SK-N-SH treated with all-trans-retinoic acid at 6 μM for 48 hours (cell line): Measurements from ENCODE around the gene JPH3.

Source experiments
- ATAC-seq: fragments of 200-7000 bp; cut with Tn5 transposase; 3 replicates; pipeline ENCODE4 v1.9.1; 2020; ENCODE audit warnings: mild to moderate bottlenecking, moderate library complexity
- BACH2 ChIP-seq: fragments of 250-450 bp; sonication (Bioruptor Pico); IDR thresholded peaks from 2 replicates; pipeline ENCODE4 v1.9.0; 2021; ENCODE audit warnings: mild to moderate bottlenecking, borderline replicate concordance
- CREB5 ChIP-seq: fragments of 250-450 bp; sonication (Bioruptor Pico); IDR thresholded peaks from 2 replicates; pipeline ENCODE4 v1.5.1; 2020; ENCODE audit warnings: low read depth, mild to moderate bottlenecking, moderate library complexity
- CSDC2 ChIP-seq: fragments of 250-450 bp; sonication (Bioruptor Pico); IDR thresholded peaks from 2 replicates; pipeline ENCODE4 v1.5.0; 2020; ENCODE audit warnings: mild to moderate bottlenecking, moderate library complexity
- CSRNP3 ChIP-seq: fragments of 250-450 bp; sonication (Bioruptor Pico); IDR thresholded peaks from 2 replicates; pipeline ENCODE4 v1.5.1; 2021; ENCODE audit warnings: mild to moderate bottlenecking, moderate library complexity
- GLIS3 ChIP-seq: fragments of 250-450 bp; sonication (Bioruptor Pico); IDR thresholded peaks from 2 replicates; pipeline ENCODE4 v1.5.0; 2020; ENCODE audit warnings: mild to moderate bottlenecking, moderate library complexity
- ISL1 ChIP-seq: fragments of 250-450 bp; sonication (Bioruptor Pico); IDR thresholded peaks from 2 replicates; pipeline ENCODE4 v2.1.2; 2022; ENCODE audit warnings: mild to moderate bottlenecking, moderate library complexity
- PATZ1 ChIP-seq: fragments of 250-450 bp; sonication (Bioruptor Pico); IDR thresholded peaks from 2 replicates; pipeline ENCODE4 v1.8.0; 2020; ENCODE audit warnings: mild to moderate bottlenecking, moderate library complexity, borderline replicate concordance
- POU6F1 ChIP-seq: fragments of 250-450 bp; sonication (Bioruptor Pico); IDR thresholded peaks from 2 replicates; pipeline ENCODE4 v1.8.0; 2021; ENCODE audit warnings: low read depth, mild to moderate bottlenecking, moderate library complexity, borderline replicate concordance
- RARB ChIP-seq: fragments of 250-450 bp; sonication (Bioruptor Pico); IDR thresholded peaks from 2 replicates; pipeline ENCODE4 v1.8.0; 2021; ENCODE audit warnings: mild to moderate bottlenecking, moderate library complexity
- SNAI2 ChIP-seq: fragments of 250-450 bp; sonication (Bioruptor Pico); IDR thresholded peaks from 2 replicates; pipeline ENCODE4 v1.5.0; 2020; ENCODE audit warnings: mild to moderate bottlenecking, moderate library complexity
- TCF4 ChIP-seq: fragments of 250-450 bp; sonication (Bioruptor Pico); IDR thresholded peaks from 2 replicates; pipeline ENCODE4 v1.8.0; 2021; ENCODE audit warnings: mild to moderate bottlenecking, moderate library complexity, borderline replicate concordance
- TOX ChIP-seq: fragments of 250-450 bp; sonication (Bioruptor Pico); IDR thresholded peaks from 2 replicates; pipeline ENCODE4 v1.8.0; 2021; ENCODE audit warnings: mild to moderate bottlenecking, moderate library complexity, borderline replicate concordance
- TSHZ2 ChIP-seq: fragments of 250-450 bp; sonication (Bioruptor Pico); IDR thresholded peaks from 2 replicates; pipeline ENCODE4 v1.5.0; 2020; ENCODE audit warnings: mild to moderate bottlenecking, moderate library complexity
- ZC3H10 ChIP-seq: fragments of 250-450 bp; sonication (Bioruptor Pico); IDR thresholded peaks from 2 replicates; pipeline ENCODE4 v1.5.1; 2021; ENCODE audit warnings: mild to moderate bottlenecking, moderate library complexity
- ZFP3 ChIP-seq: fragments of 250-450 bp; sonication (Bioruptor Pico); IDR thresholded peaks from 2 replicates; pipeline ENCODE4 v1.5.0; 2020; ENCODE audit warnings: mild to moderate bottlenecking, moderate library complexity
- ZFP30 ChIP-seq: fragments of 450-650 bp; formaldehyde crosslinking; IDR thresholded peaks from 2 replicates; pipeline ENCODE4 v1.5.0; 2022; ENCODE audit warnings: mild to moderate bottlenecking, moderate library complexity
- ZNF565 ChIP-seq: fragments of 450-650 bp; formaldehyde crosslinking; conservative IDR thresholded peaks from 2 replicates; pipeline ENCODE4 v1.5.0; 2020; ENCODE audit warnings: low read depth, mild to moderate bottlenecking, moderate library complexity
- ZNF70 ChIP-seq: fragments of 450-650 bp; formaldehyde crosslinking; IDR thresholded peaks from 2 replicates; pipeline ENCODE4 v1.5.0; 2020; ENCODE audit warnings: mild to moderate bottlenecking, moderate library complexity
- ZNF8 ChIP-seq: fragments of 450-650 bp; formaldehyde crosslinking; IDR thresholded peaks from 2 replicates; pipeline ENCODE4 v1.5.0; 2020; ENCODE audit warnings: mild to moderate bottlenecking, moderate library complexity

JPH3 gene

GRCh38 chr16:87731607-87732006 is 129.3 kb downstream of the JPH3 start (continued):
- TF ChIP-seq CREB5 (CRISPR knock-in tag), result no peak

GRCh38 chr16:87733190-87733589 is 130.9 kb downstream of the JPH3 start:
- ATAC-seq, result no peak
- TF ChIP-seq ZNF565 (no peak), TOX (no peak), ZFP30 (CRISPR knock-in tag) (no peak), ZNF70 (CRISPR knock-in tag) (no peak), BACH2 (CRISPR knock-in tag) (no peak), CSDC2 (CRISPR knock-in tag) (no peak), ZFP3 (no peak), CSRNP3 (CRISPR knock-in tag) (no peak), RARB (CRISPR knock-in tag) (no peak), ISL1 (CRISPR knock-in tag) (no peak), POU6F1 (CRISPR knock-in tag) (no peak), GLIS3 (no peak), ZNF8 (CRISPR knock-in tag) (no peak), TSHZ2 (CRISPR knock-in tag) (no peak), SNAI2 (CRISPR knock-in tag) (no peak)

- TF ChIP-seq TCF4, result no peak
- no peak for TF ChIP-seq ZNF8 (CRISPR knock-in tag)
- TF ChIP-seq CSRNP3 (CRISPR knock-in tag), result no peak
- TF ChIP-seq ZC3H10 (CRISPR knock-in tag), result no peak
- no peak for TF ChIP-seq TSHZ2 (CRISPR knock-in tag)
- TF ChIP-seq PATZ1 (CRISPR knock-in tag), result no peak
- TF ChIP-seq ISL1 (CRISPR knock-in tag), result no peak
- no peak for TF ChIP-seq BACH2 (CRISPR knock-in tag)
- ATAC-seq, result no peak
Observed at GRCh38 chr16:87734644-87735043, 132.3 kb downstream of the JPH3 start.
